ENCODE data around the gene SF3B3.

GRCh38 chr16:70614208-70614951 is 90.8 kb downstream of the SF3B3 start:
- TF ChIP-seq POLR2A (IDR thresholded peaks at IDR 0.05) (no peak), CTCF (IDR thresholded peaks at IDR 0.05) (no peak), EP300 (IDR thresholded peaks at IDR 0.05) (no peak)
